NB4 (cell line): Measurements from ENCODE around the gene RFPL2.
"Not testable (repeated sequence)": the region's sequence is repeated elsewhere in the genome, so short reads cannot be mapped to it uniquely, and the experiment has no call there.

Experiments
- CTCF ChIP-seq: IDR thresholded peaks from one replicate; pipeline ENCODE4 v1.5.1; 2012; ENCODE audit warnings: low read depth, low read length
- MYC ChIP-seq: IDR thresholded peaks from 2 replicates; pipeline ENCODE4 v1.6.1; 2011; ENCODE audit warnings: low read depth, low read length

- TF ChIP-seq MYC, CTCF: not testable (repeated sequence)
Measured at GRCh38 chr22:32148372-32148771, 56.5 kb downstream of the RFPL2 start.
